SH-SY5Y (cell line): ENCODE data around the gene PRKG2.

Experiments used
- GATA2 ChIP-seq: IDR thresholded peaks from 2 replicates; pipeline ENCODE4 v1.6.1; 2011; ENCODE audit warnings: mild to moderate bottlenecking, low read depth, low read length
- GATA3 ChIP-seq: IDR thresholded peaks from 2 replicates; pipeline ENCODE4 v1.6.1; 2011; ENCODE audit warnings: low read depth, mild to moderate bottlenecking, low read length, moderate library complexity

DNA sequence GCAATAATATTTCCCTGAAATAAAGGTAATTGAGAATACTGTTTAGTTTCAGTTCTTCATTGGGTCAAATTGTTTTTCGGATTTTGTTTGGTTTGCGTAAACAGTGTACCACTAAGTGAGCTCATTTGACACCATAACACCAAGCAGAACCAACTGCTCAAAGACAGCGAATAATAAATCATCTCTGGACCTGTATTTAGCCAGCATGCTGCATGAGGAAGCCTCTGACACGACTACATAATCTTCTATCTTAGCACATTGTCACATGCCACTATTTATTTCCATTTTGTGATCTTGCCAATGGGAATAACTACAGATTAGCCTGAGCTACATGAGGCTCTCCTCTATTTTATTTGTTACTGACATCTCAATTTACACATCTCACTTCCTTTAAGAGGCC lies 12.1 kb upstream of the PRKG2 start:
- TF ChIP-seq GATA3 (no peak), GATA2 (no peak)
